Renal cortex interstitium (tissue), 15 donors: Measurements from ENCODE around the gene HS3ST6. TPM values are rescaled to one million over a fixed set of nuclear protein-coding genes. Genes with fewer than 3 reads are reported as not detected.
"Not testable (repeated sequence)": the region's sequence is repeated elsewhere in the genome, so short reads cannot be mapped to it uniquely, and the experiment has no call there.

ENCODE experiments used
- DNase-seq, 11 donors: peaks; one replicate each; pipeline ENCODE4 v3.0.0-alpha.2; 2013; ENCODE audit warnings: low read depth in 9 of 11, low spot score in 4 of 11; ENCODE audit errors: extremely low read depth in 1 of 11
- long read RNA-seq, 16 experiments: transcript quantifications; one replicate each; lab custom pipeline, GENCODE V29; 2026
- polyA plus RNA-seq, 3 donors: library from polyadenylated mRNA; unstranded; fragments of 120-200 nt; gene quantifications; one replicate each; pipeline ENCODE4 v1.2.1, GENCODE V29; 2013; ENCODE audit not compliant: insufficient read length in 3 of 3

Gene HS3ST6
- polyA plus RNA-seq: under 1 TPM; 0.20 to 0.32 (median 0.27) TPM
- long read RNA-seq, donor 1: 0 reads
- long read RNA-seq, donor 2: 0 reads
- long read RNA-seq, donor 3: 0 reads
- long read RNA-seq, donor 4: 0 reads
- long read RNA-seq, donor 5: 0 reads
- long read RNA-seq, donor 6: 0 reads
- long read RNA-seq, donor 7: 0 reads
- long read RNA-seq, donor 8: 0 reads
- long read RNA-seq, donor 9: 0 reads
- long read RNA-seq, donor 10: 0 reads
- long read RNA-seq, donor 11: 0 reads
- long read RNA-seq, donor 12: 0 reads
- long read RNA-seq, donor 13: 0 reads
- long read RNA-seq, donor 14: 0 reads
- long read RNA-seq, donor 15: 0 reads
- long read RNA-seq, donor 16: 0 reads

DNA sequence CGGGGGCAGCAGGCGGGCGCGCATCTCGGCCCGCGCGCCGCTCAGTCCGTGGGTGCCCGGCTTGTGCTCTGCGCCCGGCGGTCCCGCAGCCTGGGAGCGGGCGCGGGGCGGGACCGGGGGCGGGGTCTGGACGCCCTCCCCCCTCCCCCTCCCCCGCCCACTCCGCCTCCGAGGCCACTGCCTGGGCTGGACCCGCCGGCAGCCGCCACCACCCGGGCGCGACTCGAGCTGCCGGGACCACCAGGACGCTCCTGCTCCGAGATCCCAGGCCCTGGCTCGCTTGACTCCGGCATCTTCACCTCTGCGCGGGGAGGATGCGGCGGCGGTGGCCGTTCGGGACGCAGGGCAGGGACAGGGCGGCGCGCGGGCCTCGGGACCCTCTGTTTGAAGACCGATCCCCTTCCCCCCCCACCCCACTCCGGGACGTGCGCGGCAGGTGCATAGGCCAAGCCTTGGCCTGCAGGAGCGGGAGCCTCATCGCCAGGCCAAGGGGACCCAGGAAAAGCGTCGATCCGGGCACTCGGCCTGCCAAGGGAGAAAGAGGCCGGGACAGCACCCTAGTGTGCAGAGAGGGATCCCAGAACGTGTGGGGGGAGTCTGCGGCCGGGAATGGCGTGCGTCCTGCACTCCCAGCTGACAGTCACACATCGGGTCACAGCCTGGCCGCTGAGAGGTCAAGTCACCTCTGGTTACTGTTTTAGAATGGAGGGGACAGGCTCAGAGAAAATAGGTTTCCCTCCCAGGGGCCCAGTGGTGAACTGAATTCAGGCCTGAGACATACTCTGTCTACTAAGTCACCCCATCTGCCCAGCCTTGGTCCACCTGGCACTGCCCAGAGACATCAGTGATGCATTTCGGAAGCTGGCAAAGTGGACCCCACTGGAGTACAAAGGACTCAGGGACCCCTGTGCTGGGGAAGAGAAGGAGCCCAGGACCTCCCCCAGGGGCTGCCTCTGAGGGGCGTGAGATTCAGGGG is at the start of gene HS3ST6:
Gene HS3ST6 (minus strand): TSS at position 65 of the 976 bp plus-strand sequence. CDS start 92 bp downstream, outside the sequence.
- no peak for DNase-seq

DNA sequence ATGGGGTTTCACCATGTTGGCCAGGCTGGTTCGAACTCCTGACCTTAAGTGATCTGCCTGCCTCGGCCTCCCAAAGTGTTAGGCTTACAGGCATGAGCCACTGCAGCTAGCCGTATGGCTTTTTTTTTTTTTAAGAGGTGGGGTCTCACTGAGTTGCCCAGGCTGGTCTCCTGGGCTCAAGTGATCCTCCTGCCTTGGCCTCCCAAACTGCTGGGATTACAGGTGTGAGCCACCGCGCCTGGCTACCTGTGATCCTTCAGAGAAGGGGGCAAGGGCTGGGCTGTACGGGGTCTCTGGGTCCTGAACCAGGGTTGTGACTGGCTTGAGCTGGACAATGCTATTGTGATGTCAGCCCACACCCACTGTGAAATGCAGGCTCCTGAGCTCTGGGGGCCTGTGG is 48.2 kb upstream of the HS3ST6 start, which contains the start of gene RNF151:
Gene RNF151 (plus strand): TSS at position 397 of the 400 bp plus-strand sequence. CDS start 26 bp downstream, outside the sequence.
- DNase-seq: no peak

DNA sequence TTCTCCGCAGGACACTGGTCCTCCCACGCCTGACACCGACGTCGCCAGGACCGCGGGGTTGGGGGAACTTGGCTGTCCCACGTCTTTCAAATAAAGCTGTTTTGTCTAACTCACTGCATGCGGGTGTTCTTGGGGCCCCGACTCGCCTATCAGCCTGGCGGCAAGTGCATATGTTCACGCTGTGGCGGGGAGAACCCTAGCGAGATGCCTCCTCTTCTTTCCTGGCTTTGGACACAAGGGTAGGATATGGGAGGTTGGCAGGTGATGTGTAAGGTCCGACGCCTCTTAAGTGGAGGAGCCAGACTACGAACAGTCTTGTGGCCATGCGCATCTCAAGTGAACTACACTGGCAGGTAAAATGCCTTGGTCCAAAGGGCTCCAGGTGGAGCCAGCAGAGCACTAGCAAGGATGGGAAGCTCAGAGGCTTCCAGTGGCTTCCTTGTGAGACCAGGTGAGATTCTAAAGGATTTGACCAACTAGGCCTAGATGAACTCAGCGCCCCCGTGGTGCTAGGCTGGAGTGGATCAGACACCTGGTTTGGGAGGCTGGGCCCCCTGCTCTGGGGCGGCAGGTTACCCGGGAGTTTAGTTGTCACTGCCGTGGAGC is 47.3 kb upstream of the HS3ST6 start:
- no peak for DNase-seq

DNA sequence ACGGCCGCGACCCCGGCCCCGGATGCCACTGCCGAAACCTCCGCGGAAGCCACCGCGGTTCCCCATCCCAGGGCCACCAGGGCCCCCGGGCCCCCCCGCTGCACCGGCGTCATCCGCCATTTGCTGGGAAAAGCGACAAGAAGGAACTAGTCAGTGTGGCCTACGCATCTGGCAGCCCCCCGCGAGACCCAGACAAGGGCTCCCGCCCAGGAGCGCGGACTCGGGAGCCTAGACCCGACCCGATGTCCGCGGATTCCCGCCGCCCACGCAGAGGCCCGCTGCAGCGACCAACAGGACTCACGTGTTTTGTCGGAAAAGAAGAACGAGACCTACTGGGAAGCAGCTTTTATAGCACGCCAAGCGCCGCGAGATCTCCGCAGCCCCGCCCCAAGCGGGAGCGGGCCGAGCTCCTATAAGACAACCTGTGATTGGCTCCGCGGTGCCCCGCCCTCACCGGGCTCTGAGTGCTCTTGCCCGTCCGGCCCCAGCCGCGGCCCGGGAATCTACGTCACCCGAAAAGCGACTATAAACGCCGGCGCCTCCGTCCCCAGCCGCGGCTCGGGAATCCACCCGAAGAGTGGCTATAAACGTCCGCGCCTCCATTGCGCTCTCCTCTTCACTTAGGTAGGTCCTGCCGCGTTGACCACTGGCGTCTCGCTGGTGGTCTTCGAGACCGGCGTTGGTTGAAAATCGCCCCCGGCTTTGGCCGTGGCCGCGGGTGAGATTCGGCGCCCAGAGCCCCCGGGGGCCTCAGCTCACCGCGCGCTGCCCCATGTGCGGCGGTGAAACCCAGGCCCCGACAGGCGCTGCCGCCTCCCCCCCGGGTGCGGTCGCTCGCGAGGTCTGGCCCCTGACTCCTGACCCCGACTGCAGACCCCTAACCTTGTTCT is 46.5 kb upstream of the HS3ST6 start, which contains the start of gene RPS2:
Gene RPS2 (minus strand): TSS at position 321 of the 890 bp plus-strand sequence. CDS start 201 bp downstream, at position 120.
- peak; percentile 94 to 99 (median 98) for DNase-seq

DNA sequence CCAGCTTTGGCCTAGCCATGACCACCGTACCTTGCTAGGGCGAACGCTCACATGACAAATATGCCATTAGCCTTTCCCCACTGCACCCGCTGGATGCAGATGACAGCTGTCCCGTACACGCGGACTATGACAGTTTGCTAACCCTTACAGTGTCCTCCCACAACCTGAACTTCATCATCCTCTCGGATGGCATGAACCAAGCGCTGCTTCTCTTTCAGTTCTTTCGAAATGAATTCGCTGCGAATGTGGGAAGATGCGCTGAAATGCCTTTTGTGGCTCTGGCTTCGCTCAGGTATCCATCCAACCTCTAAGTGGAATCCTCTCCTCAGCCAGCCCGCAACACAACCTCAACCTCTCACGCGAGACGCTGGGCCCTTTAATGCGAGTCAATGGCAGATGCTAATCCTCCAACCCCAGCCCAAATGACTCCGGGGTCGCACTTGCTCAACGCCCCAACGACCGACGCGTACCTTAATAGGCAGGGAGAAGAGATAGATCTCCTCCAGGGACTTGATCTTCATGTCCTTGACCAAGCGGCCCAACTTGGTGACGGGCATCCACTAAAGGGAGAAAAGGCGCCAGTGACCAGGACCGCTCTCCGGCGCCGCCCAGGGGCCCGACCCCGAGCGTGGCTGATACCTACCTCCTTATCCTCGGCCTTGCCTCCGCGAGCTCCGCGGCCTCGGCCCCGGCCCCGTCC is 45.7 kb upstream of the HS3ST6 start:
- no peak for DNase-seq

DNA sequence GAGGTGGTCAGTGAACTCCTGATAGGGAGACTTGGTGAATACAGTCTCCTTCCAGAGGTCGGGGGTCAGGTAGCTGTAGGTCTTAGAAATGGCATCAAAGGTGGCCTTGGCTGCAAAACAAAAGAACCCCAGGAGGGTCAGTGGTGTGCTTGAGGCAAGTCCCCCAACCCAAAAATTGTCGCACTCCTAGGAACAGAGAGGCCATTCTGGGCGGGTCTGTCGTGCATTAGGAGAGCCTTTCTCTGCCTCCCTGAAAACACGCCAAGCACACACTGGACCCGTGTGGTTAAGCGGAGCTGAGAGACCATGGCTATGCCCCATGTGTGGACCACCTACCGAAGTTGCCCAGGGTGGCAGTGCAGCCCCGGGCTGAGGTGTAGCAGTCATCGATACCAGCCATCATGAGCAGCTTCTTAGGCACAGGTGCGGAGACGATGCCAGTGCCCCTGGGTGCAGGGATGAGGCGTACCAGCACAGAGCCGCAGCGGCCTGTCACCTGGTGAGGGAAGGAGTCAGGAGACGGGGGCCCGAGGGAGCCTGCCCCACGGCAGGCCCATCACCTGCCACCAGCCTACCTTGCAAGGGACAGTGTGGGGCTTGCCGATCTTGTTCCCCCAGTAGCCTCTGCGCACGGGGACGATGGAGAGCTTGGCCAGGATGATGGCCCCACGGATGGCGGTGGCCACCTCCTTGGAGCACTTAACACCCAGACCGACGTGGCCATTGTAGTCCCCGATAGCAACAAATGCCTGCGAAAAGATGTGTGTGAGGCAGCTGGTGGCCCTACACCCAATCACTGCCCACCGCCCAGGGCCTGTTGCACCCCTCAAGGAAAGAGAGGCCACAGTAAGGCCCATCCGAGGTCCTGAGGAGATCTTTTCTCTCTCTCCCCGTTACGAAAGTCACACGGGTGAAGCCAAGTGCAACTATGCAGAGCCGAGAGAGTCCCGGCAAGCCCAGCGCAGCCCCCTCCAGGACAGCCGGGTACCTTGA is 44.2 kb upstream of the HS3ST6 start:
- not testable (repeated sequence) for DNase-seq

DNA sequence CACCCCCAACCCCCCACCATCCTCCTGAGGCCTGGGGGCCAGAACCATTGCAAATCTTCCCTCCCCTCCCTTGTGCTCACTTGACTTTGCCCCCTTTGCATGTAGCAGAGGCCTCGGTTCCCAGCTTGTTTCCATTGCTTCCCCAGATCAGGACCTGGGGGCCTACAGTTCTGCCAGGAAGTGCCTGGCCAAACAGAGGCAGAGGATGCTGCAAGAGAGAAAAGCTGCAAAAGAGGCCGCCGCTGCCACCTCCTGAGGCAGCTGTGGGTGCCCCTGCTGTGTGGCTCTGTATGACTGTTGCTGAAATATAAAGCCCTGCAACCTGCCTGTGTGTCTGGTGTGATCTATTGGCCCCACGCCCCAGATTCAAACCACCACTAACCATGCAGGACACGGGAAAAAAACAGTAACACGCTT is 43.4 kb upstream of the HS3ST6 start:
- DNase-seq: no peak

DNA sequence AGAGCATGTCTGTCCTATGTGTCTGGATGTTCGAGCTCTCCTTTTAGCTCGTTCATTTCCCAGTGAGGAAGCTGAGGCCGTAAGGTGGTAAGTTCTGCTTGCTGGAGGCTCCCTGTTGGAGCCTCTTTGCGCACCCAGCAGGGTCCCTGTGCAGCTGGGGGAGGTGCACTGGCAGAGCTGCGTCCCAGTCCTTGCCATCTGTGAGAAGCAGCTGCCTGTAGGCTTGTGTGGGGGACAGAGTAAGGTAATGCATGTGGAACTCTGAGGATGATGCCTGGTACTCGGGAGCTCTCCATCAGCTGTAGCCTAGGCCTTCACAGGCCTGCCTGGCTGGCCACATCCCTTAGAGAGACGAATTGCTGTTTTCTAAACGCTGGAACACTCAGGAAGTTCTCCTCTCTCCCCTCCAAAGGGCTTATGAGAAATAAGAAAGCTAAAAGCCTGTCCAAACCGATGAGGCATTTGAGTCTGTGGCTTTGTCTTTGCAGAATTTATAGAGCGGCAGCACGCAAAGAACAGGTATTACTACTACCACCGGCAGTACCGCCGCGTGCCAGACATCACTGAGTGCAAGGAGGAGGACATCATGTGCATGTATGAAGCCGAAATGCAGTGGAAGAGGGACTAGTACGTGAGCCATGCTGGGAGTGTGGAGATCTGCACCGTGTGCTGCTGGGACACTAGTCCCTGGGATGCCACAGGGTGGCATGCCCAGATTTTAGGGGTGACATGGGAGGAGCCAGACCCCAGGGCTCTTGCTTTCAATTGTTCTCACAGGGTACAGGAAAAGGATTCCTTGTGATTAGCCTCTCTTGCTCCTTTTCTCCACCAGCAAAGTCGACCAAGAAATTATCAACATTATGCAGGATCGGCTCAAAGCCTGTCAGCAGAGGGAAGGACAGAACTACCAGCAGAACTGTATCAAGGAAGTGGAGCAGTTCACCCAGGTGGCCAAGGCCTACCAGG is 42.7 kb upstream of the HS3ST6 start:
- no peak for DNase-seq

DNA sequence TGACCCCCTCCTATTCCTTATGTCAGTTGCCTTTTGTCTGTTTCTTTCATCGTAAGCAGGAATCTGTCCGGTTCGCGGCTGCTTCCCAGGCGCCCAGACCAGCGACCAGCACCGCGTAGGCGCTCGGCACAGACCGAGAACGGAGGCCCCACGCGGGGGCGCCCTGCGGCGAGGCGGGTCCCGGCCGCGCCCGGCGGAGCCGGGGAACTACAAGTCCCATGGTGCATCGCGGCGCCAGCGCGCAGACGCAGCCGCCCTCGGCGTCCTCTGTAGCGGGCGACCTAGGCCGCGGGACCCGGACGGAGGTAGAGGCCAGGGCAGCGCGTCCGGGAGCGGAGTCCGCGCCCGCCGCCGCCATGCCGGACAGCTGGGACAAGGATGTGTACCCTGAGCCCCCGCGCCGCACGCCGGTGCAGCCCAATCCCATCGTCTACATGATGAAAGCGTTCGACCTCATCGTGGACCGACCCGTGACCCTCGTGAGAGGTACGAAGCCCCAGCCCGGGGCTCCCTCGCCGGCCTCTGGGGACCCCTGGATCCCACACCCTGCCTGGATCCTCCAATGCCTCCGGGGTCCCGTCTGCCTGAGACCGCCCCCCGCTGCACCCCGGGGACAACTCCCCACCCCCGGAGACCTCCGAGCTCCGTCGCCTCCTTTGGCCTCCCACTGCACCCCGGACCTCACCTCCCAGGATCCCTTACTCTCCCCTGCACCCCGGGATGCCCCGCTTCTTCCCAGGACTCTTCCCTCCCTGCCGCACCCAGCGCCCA is 41.2 kb upstream of the HS3ST6 start, which contains the start of gene NDUFB10:
Gene NDUFB10 (plus strand): TSS at position 270 of the 771 bp plus-strand sequence. CDS start 87 bp downstream, at position 357.
- DNase-seq: peak in 10 of 11 donors; percentile 70 to 86 (median 80)

DNA sequence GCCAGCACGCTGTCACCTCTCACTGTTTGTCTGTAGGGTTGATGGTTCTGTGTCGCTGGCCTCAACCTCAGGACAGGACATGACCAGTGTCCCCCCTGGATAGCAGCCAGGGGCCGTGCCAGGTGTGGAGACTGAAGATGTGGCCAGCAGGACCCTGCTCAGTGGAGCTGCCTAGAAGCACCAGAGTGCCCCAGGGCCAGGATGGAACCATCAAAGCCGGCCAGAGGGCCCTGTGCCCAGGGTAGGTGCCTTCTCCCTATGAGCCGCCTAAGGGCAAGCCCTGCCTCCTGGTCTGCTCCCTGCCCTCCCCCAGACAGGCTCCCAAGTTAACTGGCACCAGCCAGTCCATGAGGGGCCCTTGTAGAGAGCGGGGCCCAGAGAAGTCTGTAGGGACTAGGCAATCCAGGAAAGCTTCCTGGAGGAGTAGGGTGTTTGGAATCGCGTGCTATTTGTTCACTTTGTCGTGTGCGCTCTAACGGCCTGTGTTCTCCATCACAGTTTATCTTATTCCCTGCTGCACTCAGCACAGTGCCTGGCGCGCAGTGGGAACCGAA is 40.6 kb upstream of the HS3ST6 start:
- DNase-seq: no peak

DNA sequence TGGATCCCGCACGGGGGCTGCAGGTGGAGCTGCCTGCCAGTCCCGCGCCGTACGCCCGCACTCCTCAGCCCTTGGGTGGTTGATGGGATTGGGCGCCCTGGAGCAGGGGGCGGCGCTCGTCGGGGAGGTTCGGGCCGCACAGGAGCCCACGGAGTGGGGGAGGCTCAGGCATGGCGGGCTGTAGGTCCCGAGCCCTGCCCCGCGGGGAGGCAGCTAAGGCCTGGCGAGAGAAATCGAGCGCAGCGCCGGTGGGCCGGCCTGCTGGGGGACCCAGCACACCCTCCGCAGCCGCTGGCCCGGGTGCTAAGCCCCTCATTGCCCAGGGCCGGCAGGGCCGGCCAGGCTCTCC is 39.9 kb upstream of the HS3ST6 start:
- not testable (repeated sequence) for DNase-seq

DNA sequence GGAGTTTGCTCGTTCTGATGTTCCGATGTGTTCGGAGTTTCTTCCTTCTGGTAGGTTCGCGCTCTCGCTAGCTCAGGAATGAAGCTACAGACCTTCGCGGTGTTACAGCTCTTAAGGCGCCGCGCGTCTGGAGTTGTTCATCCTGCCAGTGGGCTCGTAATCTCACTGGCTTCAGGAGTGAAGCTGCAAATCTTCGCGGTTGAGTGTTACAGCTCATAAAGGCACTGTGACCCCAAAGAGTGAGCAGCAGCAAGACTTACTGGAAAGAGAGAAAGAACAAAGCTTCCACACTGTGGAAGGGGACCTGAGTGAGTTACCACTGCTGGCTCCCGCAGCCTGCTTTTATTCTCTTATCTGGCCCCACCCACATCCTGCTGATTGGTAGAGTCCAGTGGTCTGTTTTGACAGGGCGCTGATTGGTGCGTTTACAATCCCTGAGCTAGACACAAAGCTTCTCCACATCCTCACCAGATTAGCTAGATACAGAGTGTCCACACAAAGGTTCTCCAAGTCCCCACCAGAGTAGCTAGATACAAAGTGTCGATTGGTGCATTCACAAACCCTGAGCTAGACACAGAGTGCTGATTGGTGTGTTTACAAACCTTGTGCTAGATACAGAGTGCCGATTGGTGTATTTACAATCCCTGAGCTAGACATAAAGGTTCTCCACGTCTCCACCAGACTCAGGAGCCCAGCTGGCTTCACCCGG is 39.4 kb upstream of the HS3ST6 start:
- DNase-seq: not testable (repeated sequence)

DNA sequence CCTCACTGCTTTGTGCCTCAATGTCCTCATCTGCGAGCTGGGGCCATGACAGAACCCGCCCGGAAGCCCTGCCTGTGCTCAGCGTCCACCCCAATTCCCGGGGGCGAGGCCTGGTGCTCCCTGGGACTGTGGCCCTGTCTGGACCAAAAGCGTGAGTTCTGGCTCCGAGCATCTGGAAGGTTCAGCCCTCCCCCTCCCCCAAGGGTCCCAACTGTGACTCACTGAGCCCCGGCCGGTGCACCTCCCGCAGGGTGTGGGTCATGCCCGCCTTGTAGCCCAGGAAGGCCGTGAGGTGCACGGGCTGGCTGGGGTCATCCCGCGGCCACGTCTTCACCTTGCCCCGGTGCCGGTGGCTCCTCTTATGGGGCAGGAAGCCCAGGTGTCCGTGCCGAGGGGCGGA is 35.5 kb upstream of the HS3ST6 start:
- no peak for DNase-seq

DNA sequence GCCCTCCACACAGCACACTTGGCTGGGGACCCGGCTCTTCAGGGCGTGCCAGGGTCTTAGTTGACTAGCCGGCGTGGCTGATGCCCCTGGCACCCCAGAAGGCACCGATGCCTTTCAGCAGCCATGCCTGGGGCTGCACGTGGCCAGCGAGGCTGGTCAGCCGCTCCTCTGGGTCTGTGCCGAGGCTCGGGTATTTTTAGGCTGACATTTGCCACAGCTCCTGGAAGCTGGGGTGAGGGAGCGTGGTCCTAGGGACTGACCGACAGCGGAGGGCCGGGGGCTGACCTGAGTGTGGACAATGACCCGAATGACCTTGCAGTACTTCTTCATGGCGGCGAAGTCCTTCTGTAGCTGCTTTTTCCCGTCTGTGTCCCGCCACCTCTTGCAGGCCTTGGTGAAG is 32.3 kb upstream of the HS3ST6 start:
- DNase-seq: no peak
